Mucosa of stomach (tissue), 1 donor: ENCODE measurements around the gene NEIL3.
"Not testable (repeated sequence)": the region's sequence is repeated elsewhere in the genome, so short reads cannot be mapped to it uniquely, and the experiment has no call there.

Source experiments
- H3K27me3 ChIP-seq: one replicate; pipeline ENCODE4 v1.7.0; 2013; ENCODE audit warnings: mild to moderate bottlenecking, low read length; ENCODE audit not compliant: control insufficient read depth, insufficient read depth
- H3K36me3 ChIP-seq: one replicate; pipeline ENCODE4 v1.7.0; 2013; ENCODE audit warnings: low read length; ENCODE audit not compliant: control insufficient read depth, insufficient read depth
- H3K4me1 ChIP-seq: one replicate; pipeline ENCODE4 v1.7.0; 2013; ENCODE audit warnings: mild to moderate bottlenecking, low read length; ENCODE audit not compliant: control insufficient read depth, insufficient read depth
- H3K4me3 ChIP-seq: one replicate; pipeline ENCODE4 v1.7.0; 2013; ENCODE audit warnings: low read length
- H3K9ac ChIP-seq: one replicate; pipeline ENCODE4 v1.7.0; 2013; ENCODE audit warnings: mild to moderate bottlenecking, low read length, moderate library complexity
- H3K9me3 ChIP-seq: one replicate; pipeline ENCODE4 v1.7.0; 2013; ENCODE audit warnings: mild to moderate bottlenecking, low read length, moderate library complexity; ENCODE audit not compliant: control insufficient read depth
- donor health status: Pancreatic carcinoma.

NEIL3 gene

GRCh38 chr4:177283167-177283566, 26.5 kb upstream of the NEIL3 start:
- Histone ChIP-seq H3K4me3 (no peak overlapping the region), H3K36me3 (no peaks in the 10 kb centered on the region), H3K4me1 (no peaks in the 10 kb centered on the region), H3K27me3 (no peaks in the 10 kb centered on the region), H3K9ac (no peak overlapping the region), H3K9me3 (no peaks in the 10 kb centered on the region)

- Histone ChIP-seq H3K4me1 (no peaks in the 10 kb centered on the region), H3K9ac (no peak overlapping the region), H3K4me3 (no peak overlapping the region), H3K9me3 (no peaks in the 10 kb centered on the region), H3K36me3 (no peaks in the 10 kb centered on the region), H3K27me3 (no peaks in the 10 kb centered on the region)
Measured at GRCh38 chr4:177285953-177286352, 23.7 kb upstream of the NEIL3 start.

GRCh38 chr4:177287255-177287654, 22.4 kb upstream of the NEIL3 start:
- H3K4me3 ChIP-seq = no peak overlapping the region
- H3K4me1 ChIP-seq = no peaks in the 10 kb centered on the region
- H3K9ac ChIP-seq = no peak overlapping the region
- no peaks in the 10 kb centered on the region for H3K9me3 ChIP-seq
- H3K27me3 ChIP-seq = no peaks in the 10 kb centered on the region
- H3K36me3 ChIP-seq = no peaks in the 10 kb centered on the region

GRCh38 chr4:177288335-177288734, 21.3 kb upstream of the NEIL3 start:
- Histone ChIP-seq H3K36me3 (no peaks in the 10 kb centered on the region), H3K27me3 (no peaks in the 10 kb centered on the region), H3K4me1 (no peaks in the 10 kb centered on the region), H3K9ac (no peak overlapping the region), H3K9me3 (no peaks in the 10 kb centered on the region), H3K4me3 (no peak overlapping the region)

- Histone ChIP-seq H3K27me3 (no peaks in the 10 kb centered on the region), H3K36me3 (no peaks in the 10 kb centered on the region), H3K4me1 (no peaks in the 10 kb centered on the region), H3K9me3 (no peaks in the 10 kb centered on the region), H3K9ac (no peak overlapping the region), H3K4me3 (no peak overlapping the region)
Measured at GRCh38 chr4:177290780-177291179, 18.9 kb upstream of the NEIL3 start.

- H3K4me1 ChIP-seq = no peaks in the 10 kb centered on the region
- no peak overlapping the region for H3K4me3 ChIP-seq
- H3K9ac ChIP-seq = no peak overlapping the region
- no peaks in the 10 kb centered on the region for H3K27me3 ChIP-seq
- H3K36me3 ChIP-seq = no peaks in the 10 kb centered on the region
- no peaks in the 10 kb centered on the region for H3K9me3 ChIP-seq
Measured at GRCh38 chr4:177292171-177292570, 17.5 kb upstream of the NEIL3 start.

- no peak overlapping the region for H3K9ac ChIP-seq
- H3K4me1 ChIP-seq = no peaks in the 10 kb centered on the region
- H3K9me3 ChIP-seq = no peaks in the 10 kb centered on the region
- no peak overlapping the region for H3K4me3 ChIP-seq
- H3K36me3 ChIP-seq = no peaks in the 10 kb centered on the region
- H3K27me3 ChIP-seq = no peaks in the 10 kb centered on the region
Measured at GRCh38 chr4:177293208-177294033, 16.3 kb upstream of the NEIL3 start.

GRCh38 chr4:177297785-177298391, 11.8 kb upstream of the NEIL3 start:
- H3K36me3 ChIP-seq = no peaks in the 10 kb centered on the region
- no peak overlapping the region for H3K9ac ChIP-seq
- no peaks in the 10 kb centered on the region for H3K4me1 ChIP-seq
- no peaks in the 10 kb centered on the region for H3K9me3 ChIP-seq
- no peak overlapping the region for H3K4me3 ChIP-seq
- no peaks in the 10 kb centered on the region for H3K27me3 ChIP-seq

GRCh38 chr4:177301126-177301639, 8.5 kb upstream of the NEIL3 start:
- H3K4me1 ChIP-seq = no peaks in the 10 kb centered on the region
- H3K4me3 ChIP-seq = no peak overlapping the region
- H3K9me3 ChIP-seq = no peaks in the 10 kb centered on the region
- no peaks in the 10 kb centered on the region for H3K36me3 ChIP-seq
- H3K9ac ChIP-seq = no peak overlapping the region
- no peaks in the 10 kb centered on the region for H3K27me3 ChIP-seq

- Histone ChIP-seq H3K4me1 (no peaks in the 10 kb centered on the region), H3K27me3 (no peaks in the 10 kb centered on the region), H3K9me3 (no peaks in the 10 kb centered on the region), H3K36me3 (no peaks in the 10 kb centered on the region), H3K4me3 (no peak overlapping the region), H3K9ac (no peak overlapping the region)
Measured at GRCh38 chr4:177302371-177303100, 7.1 kb upstream of the NEIL3 start.

GRCh38 chr4:177304094-177304493, 5.6 kb upstream of the NEIL3 start:
- Histone ChIP-seq H3K9ac (no peak overlapping the region), H3K4me1 (no peaks in the 10 kb centered on the region), H3K27me3 (no peaks in the 10 kb centered on the region), H3K9me3 (no peaks in the 10 kb centered on the region), H3K36me3 (no peaks in the 10 kb centered on the region), H3K4me3 (no peak overlapping the region)

- H3K9me3 ChIP-seq, H3K36me3 ChIP-seq, H3K4me3 ChIP-seq, H3K9ac ChIP-seq, H3K27me3 ChIP-seq, H3K4me1 ChIP-seq: not testable (repeated sequence)
Measured at GRCh38 chr4:177304864-177305263, 4.8 kb upstream of the NEIL3 start.
